Liver (tissue), 9 donors: Measurements from ENCODE around the gene MEIS1. TPM values are rescaled to one million over a fixed set of nuclear protein-coding genes. Genes with fewer than 3 reads are reported as not detected.

ENCODE experiments used
- DNase-seq: peaks from one replicate; pipeline ENCODE4 v3.0.0-alpha.2; 2017; ENCODE audit warnings: low spot score
- H3K27ac ChIP-seq, 2 donors: one replicate each; pipeline ENCODE4 v1.7.0; 2013; ENCODE audit warnings: inconsistent platforms in 2 of 2, low read length in 2 of 2, control low read depth in 1 of 2, low read depth in 1 of 2, mild to moderate bottlenecking in 1 of 2
- H3K27me3 ChIP-seq, 4 donors: one replicate each; pipeline versions ENCODE4 v1.6.1 to v1.7.0; 2013; ENCODE audit warnings: low read length in 3 of 4, inconsistent platforms in 1 of 4, mild to moderate bottlenecking in 1 of 4, moderate library complexity in 1 of 4; ENCODE audit not compliant: control insufficient read depth in 4 of 4, insufficient read depth in 4 of 4
- H3K36me3 ChIP-seq, 4 donors: one replicate each; pipeline versions ENCODE4 v1.6.1 to v1.7.0; 2013; ENCODE audit warnings: low read length in 3 of 4, mild to moderate bottlenecking in 3 of 4, low read depth in 1 of 4, moderate library complexity in 1 of 4; ENCODE audit not compliant: control insufficient read depth in 4 of 4, insufficient read depth in 3 of 4
- H3K4me1 ChIP-seq, 4 donors: one replicate each; pipeline versions ENCODE4 v1.6.1 to v1.7.0; 2013; ENCODE audit warnings: low read length in 3 of 4, mild to moderate bottlenecking in 3 of 4, moderate library complexity in 1 of 4; ENCODE audit not compliant: control insufficient read depth in 4 of 4, insufficient read depth in 4 of 4
- H3K4me3 ChIP-seq, 3 donors: one replicate each; pipeline versions ENCODE4 v1.6.1 to v1.7.0; 2013; ENCODE audit warnings: low read length in 3 of 3, control low read depth in 1 of 3, low read depth in 1 of 3, mild to moderate bottlenecking in 1 of 3
- H3K9ac ChIP-seq, 2 donors: one replicate each; pipeline ENCODE4 v1.7.0; 2013; ENCODE audit warnings: low read length in 2 of 2, mild to moderate bottlenecking in 2 of 2, moderate library complexity in 2 of 2, control low read depth in 1 of 2, low read depth in 1 of 2
- H3K9me3 ChIP-seq, 4 donors: one replicate each; pipeline versions ENCODE4 v1.6.1 to v1.7.0; 2013; ENCODE audit warnings: low read length in 3 of 4; ENCODE audit not compliant: control insufficient read depth in 4 of 4
- ATF3 ChIP-seq: IDR thresholded peaks from 2 replicates; pipeline ENCODE4 v1.6.1; 2016; ENCODE audit warnings: antibody characterized with exemption
- CTCF ChIP-seq: fragments of 150-350 bp; IDR thresholded peaks from 2 replicates; pipeline ENCODE4 v1.5.1; 2017; ENCODE audit warnings: improper control_type of control experiment, low read depth, low read length; ENCODE audit not compliant: missing input control
- EGR1 ChIP-seq, 2 donors: IDR thresholded peaks; 2 replicates each; pipeline ENCODE4 v1.6.1; 2016 to 2018; ENCODE audit warnings: antibody characterized with exemption in 2 of 2, low read depth in 2 of 2
- FOXA2 ChIP-seq: IDR thresholded peaks from 2 replicates; pipeline ENCODE4 v1.6.1; 2016; ENCODE audit warnings: antibody characterized with exemption
- GABPA ChIP-seq, 2 donors: IDR thresholded peaks in 1 of 2; conservative IDR thresholded peaks in 1 of 2; 2 replicates each; pipeline ENCODE4 v1.6.1; 2016; ENCODE audit warnings: antibody characterized with exemption in 2 of 2, mild to moderate bottlenecking in 1 of 2, moderate library complexity in 1 of 2
- HNF4A ChIP-seq, 2 donors: conservative IDR thresholded peaks; 2 replicates each; pipeline ENCODE4 v1.6.1; 2016; ENCODE audit warnings: antibody characterized with exemption in 2 of 2, mild to moderate bottlenecking in 2 of 2
- HNF4G ChIP-seq: IDR thresholded peaks from 2 replicates; pipeline ENCODE4 v1.6.1; 2016; ENCODE audit warnings: antibody characterized with exemption
- JUND ChIP-seq, 2 donors: IDR thresholded peaks; 2 replicates each; pipeline ENCODE4 v1.6.1; 2016; ENCODE audit warnings: antibody characterized with exemption in 2 of 2
- NR2F2 ChIP-seq: IDR thresholded peaks from 2 replicates; pipeline ENCODE4 v1.6.1; 2016; ENCODE audit warnings: antibody characterized with exemption
- REST ChIP-seq: IDR thresholded peaks from 2 replicates; pipeline ENCODE4 v1.6.1; 2016; ENCODE audit warnings: antibody characterized with exemption, mild to moderate bottlenecking
- RXRA ChIP-seq, 2 donors: IDR thresholded peaks; 2 replicates each; pipeline ENCODE4 v1.6.1; 2017 to 2018; ENCODE audit warnings: antibody characterized with exemption in 2 of 2, mild to moderate bottlenecking in 1 of 2
- SP1 ChIP-seq: IDR thresholded peaks from 2 replicates; pipeline ENCODE4 v1.6.1; 2018; ENCODE audit warnings: antibody characterized with exemption, mild to moderate bottlenecking
- TAF1 ChIP-seq: conservative IDR thresholded peaks from 2 replicates; pipeline ENCODE4 v1.6.1; 2016; ENCODE audit warnings: antibody characterized with exemption, mild to moderate bottlenecking
- WGBS: extraction: QIAGEN DNeasy Blood & Tissue Kit; methylation state at CpG from one replicate; pipeline ENCODE4 v1.1.7; 2013; 5-methylcytosine and 5-hydroxymethylcytosine counted together
- polyA plus RNA-seq, 2 donors: library from polyadenylated mRNA; stranded (reverse) in 1 of 2; unstranded in 1 of 2; fragments of 200-250 nt in 1 of 2; fragments of >200 nt in 1 of 2; fragmentation: Nextera tagmentation in 1 of 2; extraction: Ambion mirVana in 1 of 2; gene quantifications; one replicate each; pipeline versions ENCODE4 v1.2.1 to v1.2.3, GENCODE V29; 2013 to 2015
- total RNA-seq, 2 donors: library from RNA; depleted of rRNA; stranded (reverse); fragments of >200 nt; gene quantifications; one replicate each; pipeline ENCODE4 v1.2.3, GENCODE V29; 2014
- TF ChIP-seq, protein P1 (sequence below): IDR thresholded peaks from 2 replicates; pipeline ENCODE4 v1.6.1; 2016; ENCODE audit warnings: antibody characterized with exemption
- TF ChIP-seq, protein P2 (sequence below): IDR thresholded peaks from 2 replicates; pipeline ENCODE4 v1.6.1; 2016; ENCODE audit warnings: antibody characterized with exemption
- donor health status: healthy.
- donor health status: healthy.
- donor health status: healthy.
- donor health status: healthy.
- donor health status: healthy.

The MEIS1 gene
- total and polyA plus RNA-seq, 4 donors = 1.6 to 8.6 (median 5.5) TPM

- Histone ChIP-seq H3K36me3 (no peaks in the 10 kb centered on the region), H3K27ac (no peak overlapping the region), H3K9me3 (no peaks in the 10 kb centered on the region)
Measured at GRCh38 chr2:66464930-66465637, 30.2 kb downstream of the MEIS1 start.

GRCh38 chr2:66466433-66466832 is 31.5 kb downstream of the MEIS1 start:
- Histone ChIP-seq H3K9ac (no peak overlapping the region), H3K36me3 (no peaks in the 10 kb centered on the region), H3K4me3 (no peak overlapping the region), H3K27me3 (no peaks in the 10 kb centered on the region), H3K4me1 (peaks cover 0 to 8% (median 7%) of the 10 kb centered on the region in 4 donors), H3K9me3 (no peaks in the 10 kb centered on the region), H3K27ac (no peak overlapping the region)
- WGBS = 42% methylated on average over 2 of the region's 2 CpGs
- no peak for DNase-seq
- TF ChIP-seq CTCF = no peak
- peak; percentile 66 for TF ChIP-seq FOXA2
- TF ChIP-seq HNF4A (conservative IDR thresholded peaks at IDR 0.05) = peak in 1 of 2 donors; percentile 42
- no peak for TF ChIP-seq SP1
- TF ChIP-seq, protein P1, sequence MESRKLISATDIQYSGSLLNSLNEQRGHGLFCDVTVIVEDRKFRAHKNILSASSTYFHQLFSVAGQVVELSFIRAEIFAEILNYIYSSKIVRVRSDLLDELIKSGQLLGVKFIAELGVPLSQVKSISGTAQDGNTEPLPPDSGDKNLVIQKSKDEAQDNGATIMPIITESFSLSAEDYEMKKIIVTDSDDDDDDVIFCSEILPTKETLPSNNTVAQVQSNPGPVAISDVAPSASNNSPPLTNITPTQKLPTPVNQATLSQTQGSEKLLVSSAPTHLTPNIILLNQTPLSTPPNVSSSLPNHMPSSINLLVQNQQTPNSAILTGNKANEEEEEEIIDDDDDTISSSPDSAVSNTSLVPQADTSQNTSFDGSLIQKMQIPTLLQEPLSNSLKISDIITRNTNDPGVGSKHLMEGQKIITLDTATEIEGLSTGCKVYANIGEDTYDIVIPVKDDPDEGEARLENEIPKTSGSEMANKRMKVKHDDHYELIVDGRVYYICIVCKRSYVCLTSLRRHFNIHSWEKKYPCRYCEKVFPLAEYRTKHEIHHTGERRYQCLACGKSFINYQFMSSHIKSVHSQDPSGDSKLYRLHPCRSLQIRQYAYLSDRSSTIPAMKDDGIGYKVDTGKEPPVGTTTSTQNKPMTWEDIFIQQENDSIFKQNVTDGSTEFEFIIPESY = no peak
- no peak for TF ChIP-seq JUND (IDR thresholded peaks at IDR 0.05)
- TF ChIP-seq EGR1 (IDR thresholded peaks at IDR 0.05; ENCODE audit: low read depth in 2 of 2) = no peak
- no peak for TF ChIP-seq RXRA (IDR thresholded peaks at IDR 0.05)
- TF ChIP-seq NR2F2 = no peak
- no peak for TF ChIP-seq GABPA (IDR thresholded peaks at IDR 0.05 in 1 of 2, conservative IDR thresholded peaks at IDR 0.05 in 1 of 2)
- TF ChIP-seq, protein P2, sequence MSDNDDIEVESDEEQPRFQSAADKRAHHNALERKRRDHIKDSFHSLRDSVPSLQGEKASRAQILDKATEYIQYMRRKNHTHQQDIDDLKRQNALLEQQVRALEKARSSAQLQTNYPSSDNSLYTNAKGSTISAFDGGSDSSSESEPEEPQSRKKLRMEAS = no peak
- no peak for TF ChIP-seq REST
- TF ChIP-seq TAF1 = no peak
- TF ChIP-seq HNF4G = no peak
- TF ChIP-seq ATF3 = no peak

More at GRCh38 chr2:66464930-66465637, 30.2 kb downstream of the MEIS1 start:
- Histone ChIP-seq H3K4me3 (no peak overlapping the region), H3K27me3 (no peaks in the 10 kb centered on the region), H3K9ac (no peak overlapping the region), H3K4me1 (peaks cover 0 to 8% (median 7%) of the 10 kb centered on the region in 4 donors)
- TF ChIP-seq REST (no peak), TAF1 (no peak), NR2F2 (peak; percentile 25)
- 72% methylated on average over 4 of the region's 4 CpGs for WGBS
- no peak for DNase-seq
